Natural killer cell (primary cell): ENCODE data around the gene SLITRK4. TPM values are rescaled to one million over a fixed set of nuclear protein-coding genes. Genes with fewer than 3 reads are reported as not detected.
A peak's percentile ranks its signal among the peaks of the same experiment; 100 is the strongest.

Experiments used
- ATAC-seq, 3 donors: fragments of 150-1000 bp in 2 of 3; fragments of 200-7000 bp in 1 of 3; cut with Tn5 transposase; 1 replicate in 1 of 3; 2 replicates in 2 of 3; pipeline ENCODE4 v1.10.0; 2021; ENCODE audit warnings: mild to moderate bottlenecking in 2 of 3, moderate library complexity in 2 of 3
- DNase-seq, 2 donors: peaks; one replicate each; pipeline versions ENCODE4 v3.0.0 to v3.0.0-alpha.2; 2013 to 2021; ENCODE audit warnings: mixed read lengths in 1 of 2
- H3K27ac ChIP-seq: one replicate; pipeline ENCODE4 v1.5.1; 2013; ENCODE audit warnings: mild to moderate bottlenecking, low read length
- H3K27me3 ChIP-seq: one replicate; pipeline ENCODE4 v1.6.1; 2013; ENCODE audit warnings: low read length; ENCODE audit not compliant: control insufficient read depth, insufficient read depth
- H3K36me3 ChIP-seq: one replicate; pipeline ENCODE4 v1.6.1; 2013; ENCODE audit warnings: low read length; ENCODE audit not compliant: control insufficient read depth, insufficient read depth
- H3K4me1 ChIP-seq: one replicate; pipeline ENCODE4 v1.6.1; 2013; ENCODE audit warnings: low read length; ENCODE audit not compliant: control insufficient read depth, insufficient read depth
- H3K4me3 ChIP-seq: one replicate; pipeline ENCODE4 v1.5.1; 2013; ENCODE audit warnings: low read length
- H3K9me3 ChIP-seq: one replicate; pipeline ENCODE4 v1.6.1; 2013; ENCODE audit warnings: low read length; ENCODE audit not compliant: control insufficient read depth, insufficient read depth
- H3K27ac Mint-ChIP-seq, 2 donors: one replicate each; pipeline ENCODE4 v1.8.0; 2022; ENCODE audit warnings: mild to moderate bottlenecking in 2 of 2, mixed read lengths in 2 of 2, moderate library complexity in 1 of 2
- H3K27me3 Mint-ChIP-seq, 2 donors: one replicate each; pipeline ENCODE4 v1.8.0; 2022; ENCODE audit warnings: low read depth in 2 of 2, mixed read lengths in 2 of 2
- H3K36me3 Mint-ChIP-seq: one replicate; pipeline ENCODE4 v1.8.0; 2022; ENCODE audit warnings: mixed read lengths
- H3K4me1 Mint-ChIP-seq, 2 donors: one replicate each; pipeline ENCODE4 v1.8.0; 2022; ENCODE audit warnings: mixed read lengths in 2 of 2
- H3K4me3 Mint-ChIP-seq: one replicate; pipeline ENCODE4 v1.8.0; 2022; ENCODE audit warnings: mild to moderate bottlenecking, moderate library complexity, mixed read lengths
- H3K9me3 Mint-ChIP-seq, 2 donors: one replicate each; pipeline ENCODE4 v1.8.0; 2022; ENCODE audit warnings: mixed read lengths in 2 of 2
- CTCF ChIP-seq: fragments of 200-600 bp; IDR thresholded peaks from one replicate; pipeline ENCODE4 v1.8.0; 2022; ENCODE audit warnings: antibody characterized with exemption
- WGBS: methylation state at CpG from one replicate; pipeline ENCODE4 v1.1.7; 2013; ENCODE audit warnings: missing lambda C conversion rate; ENCODE audit not compliant: insufficient coverage; 5-methylcytosine and 5-hydroxymethylcytosine counted together
- intact Hi-C: fragments of 100-400 bp; cut with micrococcal nuclease; formaldehyde crosslinking; loops from one replicate; pipeline ENCODE4 v1.14.2; 2022
- total RNA-seq, 4 donors: library from RNA; stranded (reverse); fragments of 120-200 nt in 1 of 4; gene quantifications; one replicate each; pipeline versions ENCODE4 v1.2.3 to v1.2.4, GENCODE V29; 2013 to 2022

Gene SLITRK4
- total RNA-seq, 3 donors from 2014 or later (not counting 1 experiment from before 2014, with no cell fraction given): 0.28 to 0.65 TPM; not detected in 1

- no peak overlapping the region for H3K4me3 Mint-ChIP-seq
- intact Hi-C loops: no loop called here
- no peaks in the 10 kb centered on the region for H3K9me3 ChIP-seq
- H3K27ac Mint-ChIP-seq: no peak overlapping the region
- ATAC-seq (no peak), DNase-seq (no peak)
- TF ChIP-seq CTCF: no peak
- H3K27ac ChIP-seq: no peak overlapping the region
- H3K4me1 ChIP-seq: no peaks in the 10 kb centered on the region
- H3K36me3 ChIP-seq: no peaks in the 10 kb centered on the region
- H3K9me3 Mint-ChIP-seq: peaks cover 0 to 5% of the 10 kb centered on the region in 2 donors
- 69% methylated on average over 2 of the region's 5 CpGs for WGBS
- no peak overlapping the region for H3K4me3 ChIP-seq
- no peaks in the 10 kb centered on the region for H3K4me1 Mint-ChIP-seq
- no peaks in the 10 kb centered on the region for H3K36me3 Mint-ChIP-seq
- H3K27me3 Mint-ChIP-seq: no peaks in the 10 kb centered on the region
- no peaks in the 10 kb centered on the region for H3K27me3 ChIP-seq
These were observed 28.4 kb upstream of the SLITRK4 start for GRCh38 chrX:143664302-143664701.

GRCh38 chrX:143663755-143664154 is 27.9 kb upstream of the SLITRK4 start:
- H3K36me3 ChIP-seq: no peaks in the 10 kb centered on the region
- no peak overlapping the region for H3K4me3 ChIP-seq
- no peaks in the 10 kb centered on the region for H3K9me3 ChIP-seq
- H3K27me3 ChIP-seq: no peaks in the 10 kb centered on the region
- Mint-ChIP-seq H3K27me3 (no peaks in the 10 kb centered on the region), H3K4me3 (no peak overlapping the region), H3K9me3 (peaks cover 0 to 5% of the 10 kb centered on the region in 2 donors), H3K27ac (no peak overlapping the region), H3K4me1 (no peaks in the 10 kb centered on the region), H3K36me3 (no peaks in the 10 kb centered on the region)
- DNase-seq (no peak), ATAC-seq (no peak)
- no peak for TF ChIP-seq CTCF
- intact Hi-C loops: no loop called here
- no peaks in the 10 kb centered on the region for H3K4me1 ChIP-seq
- 64% methylated on average over 1 of the region's 5 CpGs for WGBS
- no peak overlapping the region for H3K27ac ChIP-seq

GRCh38 chrX:143661286-143661685 is 25.4 kb upstream of the SLITRK4 start:
- Histone ChIP-seq H3K4me1 (no peaks in the 10 kb centered on the region), H3K9me3 (no peaks in the 10 kb centered on the region), H3K27me3 (no peaks in the 10 kb centered on the region), H3K27ac (no peak overlapping the region), H3K36me3 (no peaks in the 10 kb centered on the region), H3K4me3 (no peak overlapping the region)
- TF ChIP-seq CTCF: no peak
- no peaks in the 10 kb centered on the region for H3K36me3 Mint-ChIP-seq
- ATAC-seq (no peak), DNase-seq (no peak)
- H3K27me3 Mint-ChIP-seq: no peaks in the 10 kb centered on the region
- H3K4me1 Mint-ChIP-seq: no peaks in the 10 kb centered on the region
- H3K9me3 Mint-ChIP-seq: peaks cover 0 to 2% of the 10 kb centered on the region in 2 donors
- H3K27ac Mint-ChIP-seq: no peak overlapping the region
- intact Hi-C loops: no loop called here
- no peak overlapping the region for H3K4me3 Mint-ChIP-seq

- H3K4me3 ChIP-seq: no peak overlapping the region
- DNase-seq: no peak
- H3K9me3 ChIP-seq: no peaks in the 10 kb centered on the region
- no peak overlapping the region for H3K27ac ChIP-seq
- Mint-ChIP-seq H3K36me3 (no peaks in the 10 kb centered on the region), H3K4me1 (no peaks in the 10 kb centered on the region), H3K27ac (no peak overlapping the region), H3K27me3 (no peaks in the 10 kb centered on the region), H3K9me3 (peaks cover 0 to 2% of the 10 kb centered on the region in 2 donors), H3K4me3 (no peak overlapping the region)
- intact Hi-C loops: no loop called here
- H3K36me3 ChIP-seq: no peaks in the 10 kb centered on the region
- no peaks in the 10 kb centered on the region for H3K27me3 ChIP-seq
- ATAC-seq: peak in 1 of 3 donors; percentile 46
- WGBS: 30% methylated on average over 2 of the region's 2 CpGs
- no peaks in the 10 kb centered on the region for H3K4me1 ChIP-seq
- TF ChIP-seq CTCF: no peak
These were observed 12.8 kb upstream of the SLITRK4 start for GRCh38 chrX:143648705-143649104.
